HCT116 (cell line): ENCODE measurements around the gene KIF25. TPM values are rescaled to one million over a fixed set of nuclear protein-coding genes. Genes with fewer than 3 reads are reported as not detected.

Experiments
- ATAC-seq: fragments of 200-7000 bp; cut with Tn5 transposase; 2 replicates; pipeline ENCODE4 v1.9.1; 2020; ENCODE audit warnings: mild to moderate bottlenecking, moderate library complexity
- BruUV-seq: library from RNA; stranded (reverse); fragments of 400-500 nt; replicated peaks from 2 replicates; lab custom pipeline; 2021; lab: Mats Ljungman, UMichigan
- CTCF ChIA-PET: fragments of 300-600 bp; sonication (Branson Sonifier 250); formaldehyde crosslinking; loops from one replicate; lab custom pipeline; 2021; ENCODE audit warnings: antibody characterized with exemption; lab: Charles Lee
- POLR2A ChIA-PET: fragments of 300-600, 350-600 bp; sonication (Branson Sonifier 250); formaldehyde crosslinking; loops from one replicate; lab custom pipeline; 2021; ENCODE audit warnings: antibody characterized with exemption; lab: Charles Lee
- RAD21 ChIA-PET, 2 experiments: fragments of 300-600 bp; sonication (Branson Sonifier 250); formaldehyde crosslinking; loops; one replicate each; lab custom pipeline; 2023; ENCODE audit warnings: low total read pairs in 2 of 2; ENCODE audit not compliant: uncharacterized antibody in 2 of 2, unreplicated experiment in 2 of 2, low non-redundant PET in 1 of 2; lab: Charles Lee
- DNase-seq: peaks from one replicate; pipeline ENCODE4 v3.0.0-alpha.2; 2010; ENCODE audit warnings: low read depth, low spot score
- H2AFZ ChIP-seq: fragments of 200-600 bp; shearing (Covaris generic), sonication (generic); 2 replicates; pipeline ENCODE4 v1.6.1; 2017; ENCODE audit warnings: low read depth, mixed run types, mixed read lengths, antibody characterized with exemption, low read length; ENCODE audit not compliant: poor library complexity, severe bottlenecking
- H3K27ac ChIP-seq: 2 replicates; pipeline ENCODE4 v1.5.1; 2012; ENCODE audit warnings: low read depth, low read length
- H3K27me3 ChIP-seq: fragments of 200-600 bp; sonication (generic); 2 replicates; pipeline ENCODE4 v1.6.1; 2016; ENCODE audit warnings: mixed run types, low read length, mixed read lengths; ENCODE audit not compliant: insufficient read depth
- H3K36me3 ChIP-seq, 2 experiments: fragments of 200-500 bp in 1 of 2; fragments of 200-600 bp in 1 of 2; sonication (Bioruptor generic) in 1 of 2; sonication (generic) in 1 of 2; 2 replicates each; pipeline versions ENCODE4 v1.5.1 to v1.6.1; 2014 to 2016; ENCODE audit warnings: low read length in 2 of 2, inconsistent platforms in 1 of 2, mixed read lengths in 1 of 2, mixed run types in 1 of 2; ENCODE audit not compliant: insufficient read depth in 2 of 2, control insufficient read depth in 1 of 2
- H3K4me1 ChIP-seq, 2 experiments: fragments of 200-600 bp in 1 of 2; sonication (generic) in 1 of 2; 2 replicates each; pipeline versions ENCODE4 v1.5.1 to v1.6.1; 2012 to 2017; ENCODE audit warnings: low read length in 2 of 2, inconsistent platforms in 1 of 2, mild to moderate bottlenecking in 1 of 2, mixed read lengths in 1 of 2, mixed run types in 1 of 2, moderate library complexity in 1 of 2; ENCODE audit not compliant: insufficient read depth in 2 of 2, control insufficient read depth in 1 of 2
- H3K4me2 ChIP-seq: fragments of 200-600 bp; sonication (generic); 2 replicates; pipeline ENCODE4 v1.6.1; 2017; ENCODE audit warnings: mixed run types, low read length, mixed read lengths
- H3K4me3 ChIP-seq, 2 experiments: fragments of 200-600 bp in 1 of 2; sonication (generic) in 1 of 2; replicated peaks in 1 of 2; 2 replicates each; pipeline ENCODE4 v1.5.1; 2011 to 2016; ENCODE audit warnings: low read length in 2 of 2, control low read depth in 1 of 2, low read depth in 1 of 2, mild to moderate bottlenecking in 1 of 2, mixed read lengths in 1 of 2, mixed run types in 1 of 2
- H3K79me2 ChIP-seq: fragments of 200-600 bp; sonication (generic); 2 replicates; pipeline ENCODE4 v1.6.1; 2017; ENCODE audit warnings: mild to moderate bottlenecking, mixed run types, low read length, moderate library complexity, mixed read lengths; ENCODE audit not compliant: insufficient read depth
- H3K9ac ChIP-seq: fragments of 200-600 bp; sonication (generic); 2 replicates; pipeline ENCODE4 v1.6.1; 2016; ENCODE audit warnings: low read length, mixed read lengths
- H3K9me2 ChIP-seq: fragments of 200-600 bp; sonication (generic), shearing (Covaris generic); 2 replicates; pipeline ENCODE4 v1.6.1; 2017; ENCODE audit warnings: mixed run types, mild to moderate bottlenecking, moderate library complexity; ENCODE audit not compliant: insufficient read depth
- H3K9me3 ChIP-seq, 2 experiments: fragments of 200-500 bp in 1 of 2; fragments of 200-600 bp in 1 of 2; sonication (Bioruptor generic) in 1 of 2; sonication (generic) in 1 of 2; 2 replicates each; pipeline ENCODE4 v1.6.1; 2014 to 2017; ENCODE audit warnings: low read length in 2 of 2, mixed read lengths in 2 of 2, inconsistent platforms in 1 of 2, low read depth in 1 of 2, mild to moderate bottlenecking in 1 of 2, mixed run types in 1 of 2, moderate library complexity in 1 of 2; ENCODE audit not compliant: control insufficient read depth in 1 of 2, insufficient read depth in 1 of 2
- H4K20me1 ChIP-seq: fragments of 200-600 bp; sonication (generic), shearing (Covaris generic); 2 replicates; pipeline ENCODE4 v1.6.1; 2017; ENCODE audit warnings: mixed run types, mild to moderate bottlenecking, moderate library complexity; ENCODE audit not compliant: insufficient read depth
- CBX3 ChIP-seq: IDR thresholded peaks from 2 replicates; pipeline ENCODE4 v1.6.1; 2012; ENCODE audit warnings: low read depth
- ELF1 ChIP-seq: IDR thresholded peaks from 2 replicates; pipeline ENCODE4 v1.6.1; 2012; ENCODE audit warnings: low read depth, borderline replicate concordance
- FOSL1 ChIP-seq: IDR thresholded peaks from 2 replicates; pipeline ENCODE4 v1.6.1; 2012; ENCODE audit warnings: low read depth
- JUND ChIP-seq: IDR thresholded peaks from 2 replicates; pipeline ENCODE4 v1.6.1; 2012
- POLR2AphosphoS5 ChIP-seq: IDR thresholded peaks from 2 replicates; pipeline ENCODE4 v1.6.1; 2011; ENCODE audit warnings: mild to moderate bottlenecking, low read depth, low read length, moderate library complexity
- RAD21 ChIP-seq: IDR thresholded peaks from 2 replicates; pipeline ENCODE4 v1.6.1; 2012; ENCODE audit warnings: low read depth, mild to moderate bottlenecking
- SIN3A ChIP-seq: IDR thresholded peaks from 2 replicates; pipeline ENCODE4 v1.6.1; 2012; ENCODE audit warnings: low read depth
- SP1 ChIP-seq: IDR thresholded peaks from 2 replicates; pipeline ENCODE4 v1.6.1; 2012; ENCODE audit warnings: low read depth
- TCF7L2 ChIP-seq: IDR thresholded peaks from 2 replicates; pipeline ENCODE4 v1.7.0; 2011; ENCODE audit warnings: borderline replicate concordance, inconsistent platforms; ENCODE audit not compliant: insufficient read depth, insufficient read length; ENCODE audit errors: extremely low read depth
- YY1 ChIP-seq: IDR thresholded peaks from 2 replicates; pipeline ENCODE4 v1.6.1; 2011; ENCODE audit warnings: low read length, low read depth, moderate library complexity, mild to moderate bottlenecking; ENCODE audit not compliant: insufficient replicate concordance; ENCODE audit errors: extremely low read depth
- ZFX ChIP-seq: fragments of 450-650 bp; IDR thresholded peaks from 2 replicates; pipeline ENCODE4 v1.6.1; 2017
- ZNF274 ChIP-seq: fragments of 200-500 bp; sonication (Bioruptor generic); IDR thresholded peaks from 2 replicates; pipeline ENCODE4 v1.6.1; 2014; ENCODE audit warnings: mild to moderate bottlenecking, low read depth, low read length, inconsistent platforms
- intact Hi-C: fragments of 100-400 bp; cut with micrococcal nuclease; formaldehyde crosslinking; loops from 2 replicates; pipeline ENCODE4 v1.10.0; 2022
- total RNA-seq: library from RNA; stranded (reverse); gene quantifications from one replicate; pipeline ENCODE4 v1.2.1, GENCODE V29; 2021; ENCODE audit not compliant: unreplicated experiment
- TF ChIP-seq, protein P1 (sequence below): IDR thresholded peaks from 2 replicates; pipeline ENCODE4 v1.6.1; 2012
- TF ChIP-seq, protein P2 (sequence below): IDR thresholded peaks from 2 replicates; pipeline ENCODE4 v1.6.1; 2011; ENCODE audit warnings: mild to moderate bottlenecking, low read length, moderate library complexity; ENCODE audit not compliant: insufficient replicate concordance; ENCODE audit errors: extremely low read depth
- TF ChIP-seq, protein P3 (sequence below), 3 experiments: fragments of 200-600 bp in 1 of 3; sonication (generic) in 1 of 3; IDR thresholded peaks in 2 of 3; conservative IDR thresholded peaks in 1 of 3; 2 replicates each; pipeline ENCODE4 v1.5.1; 2012 to 2017; ENCODE audit warnings: low read depth in 2 of 3, low read length in 2 of 3, antibody characterized with exemption in 1 of 3, borderline replicate concordance in 1 of 3, control low read depth in 1 of 3, mild to moderate bottlenecking in 1 of 3, mixed read lengths in 1 of 3, mixed run types in 1 of 3, moderate library complexity in 1 of 3; ENCODE audit not compliant: insufficient read depth in 1 of 3
- TF ChIP-seq, protein P4 (sequence below): IDR thresholded peaks from 2 replicates; pipeline ENCODE4 v1.6.1; 2012
- TF ChIP-seq, protein P5 (sequence below): IDR thresholded peaks from 2 replicates; pipeline ENCODE4 v1.6.1; 2012; ENCODE audit warnings: low read depth

The KIF25 gene
- total RNA-seq, 1 experiment from 2014 or later, result not detected

DNA sequence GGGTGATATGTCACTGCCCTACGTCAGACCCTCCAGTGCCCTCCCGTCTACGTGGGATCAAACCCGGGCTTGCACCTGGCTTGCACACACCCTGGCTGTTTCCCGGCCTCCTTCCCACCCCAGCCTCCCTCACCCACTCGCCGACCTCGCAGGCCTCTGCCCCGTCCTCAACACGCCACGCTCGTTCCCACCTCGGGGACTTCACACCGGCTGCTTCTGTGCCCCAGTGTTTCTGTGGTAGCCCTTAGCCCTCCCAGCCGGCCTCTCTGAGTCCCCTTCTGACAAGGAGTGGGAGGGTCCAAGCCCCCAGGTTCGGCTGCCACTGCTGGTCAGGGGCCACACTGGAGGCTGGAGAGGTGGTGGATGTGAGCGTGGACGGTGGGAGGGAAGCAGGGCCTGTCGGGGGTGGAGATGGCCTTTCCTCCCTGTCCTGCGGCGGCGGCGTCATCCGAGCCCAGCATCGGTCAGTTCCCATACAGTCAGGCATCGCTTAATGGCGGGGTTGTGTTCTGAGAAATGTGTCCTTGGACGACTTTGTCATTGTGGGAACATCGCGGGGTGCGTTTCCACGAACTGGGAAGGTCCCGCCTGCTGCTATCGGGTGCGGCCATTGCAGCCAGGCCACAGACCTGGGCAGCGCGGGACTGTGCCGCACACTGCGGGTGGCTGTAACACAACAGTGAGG is 11.4 kb upstream of the KIF25 start:
- Histone ChIP-seq H2AFZ (no peak overlapping the region), H3K4me3 (no peak overlapping the region), H3K9me2 (no peaks in the 10 kb centered on the region), H3K79me2 (no peaks in the 10 kb centered on the region), H3K27ac (no peak overlapping the region), H3K27me3 (no peaks in the 10 kb centered on the region), H3K9me3 (no peaks in the 10 kb centered on the region), H3K4me1 (no peaks in the 10 kb centered on the region), H3K4me2 (no peak overlapping the region), H3K36me3 (no peaks in the 10 kb centered on the region), H3K9ac (no peak overlapping the region), H4K20me1 (no peaks in the 10 kb centered on the region)
- POLR2A ChIA-PET, result no interaction called here
- no peak for TF ChIP-seq CBX3
- no peak for TF ChIP-seq SIN3A
- TF ChIP-seq, protein P1, sequence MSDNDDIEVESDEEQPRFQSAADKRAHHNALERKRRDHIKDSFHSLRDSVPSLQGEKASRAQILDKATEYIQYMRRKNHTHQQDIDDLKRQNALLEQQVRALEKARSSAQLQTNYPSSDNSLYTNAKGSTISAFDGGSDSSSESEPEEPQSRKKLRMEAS, result no peak
- no peak for TF ChIP-seq RAD21
- TF ChIP-seq, protein P2, sequence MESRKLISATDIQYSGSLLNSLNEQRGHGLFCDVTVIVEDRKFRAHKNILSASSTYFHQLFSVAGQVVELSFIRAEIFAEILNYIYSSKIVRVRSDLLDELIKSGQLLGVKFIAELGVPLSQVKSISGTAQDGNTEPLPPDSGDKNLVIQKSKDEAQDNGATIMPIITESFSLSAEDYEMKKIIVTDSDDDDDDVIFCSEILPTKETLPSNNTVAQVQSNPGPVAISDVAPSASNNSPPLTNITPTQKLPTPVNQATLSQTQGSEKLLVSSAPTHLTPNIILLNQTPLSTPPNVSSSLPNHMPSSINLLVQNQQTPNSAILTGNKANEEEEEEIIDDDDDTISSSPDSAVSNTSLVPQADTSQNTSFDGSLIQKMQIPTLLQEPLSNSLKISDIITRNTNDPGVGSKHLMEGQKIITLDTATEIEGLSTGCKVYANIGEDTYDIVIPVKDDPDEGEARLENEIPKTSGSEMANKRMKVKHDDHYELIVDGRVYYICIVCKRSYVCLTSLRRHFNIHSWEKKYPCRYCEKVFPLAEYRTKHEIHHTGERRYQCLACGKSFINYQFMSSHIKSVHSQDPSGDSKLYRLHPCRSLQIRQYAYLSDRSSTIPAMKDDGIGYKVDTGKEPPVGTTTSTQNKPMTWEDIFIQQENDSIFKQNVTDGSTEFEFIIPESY, result no peak
- TF ChIP-seq TCF7L2, result no peak
- TF ChIP-seq ZNF274, result no peak
- no peak for TF ChIP-seq JUND
- TF ChIP-seq POLR2AphosphoS5, result no peak
- TF ChIP-seq FOSL1, result no peak
- TF ChIP-seq, protein P3, sequence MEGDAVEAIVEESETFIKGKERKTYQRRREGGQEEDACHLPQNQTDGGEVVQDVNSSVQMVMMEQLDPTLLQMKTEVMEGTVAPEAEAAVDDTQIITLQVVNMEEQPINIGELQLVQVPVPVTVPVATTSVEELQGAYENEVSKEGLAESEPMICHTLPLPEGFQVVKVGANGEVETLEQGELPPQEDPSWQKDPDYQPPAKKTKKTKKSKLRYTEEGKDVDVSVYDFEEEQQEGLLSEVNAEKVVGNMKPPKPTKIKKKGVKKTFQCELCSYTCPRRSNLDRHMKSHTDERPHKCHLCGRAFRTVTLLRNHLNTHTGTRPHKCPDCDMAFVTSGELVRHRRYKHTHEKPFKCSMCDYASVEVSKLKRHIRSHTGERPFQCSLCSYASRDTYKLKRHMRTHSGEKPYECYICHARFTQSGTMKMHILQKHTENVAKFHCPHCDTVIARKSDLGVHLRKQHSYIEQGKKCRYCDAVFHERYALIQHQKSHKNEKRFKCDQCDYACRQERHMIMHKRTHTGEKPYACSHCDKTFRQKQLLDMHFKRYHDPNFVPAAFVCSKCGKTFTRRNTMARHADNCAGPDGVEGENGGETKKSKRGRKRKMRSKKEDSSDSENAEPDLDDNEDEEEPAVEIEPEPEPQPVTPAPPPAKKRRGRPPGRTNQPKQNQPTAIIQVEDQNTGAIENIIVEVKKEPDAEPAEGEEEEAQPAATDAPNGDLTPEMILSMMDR (IDR thresholded peaks at IDR 0.05 in 2 of 3, conservative IDR thresholded peaks at IDR 0.05 in 1 of 3; ENCODE audit: borderline replicate concordance in 1 of 3, insufficient read depth in 1 of 3, low read depth in 2 of 3, low read length in 2 of 3), result no peak
- no peak for TF ChIP-seq SP1
- TF ChIP-seq, protein P4, sequence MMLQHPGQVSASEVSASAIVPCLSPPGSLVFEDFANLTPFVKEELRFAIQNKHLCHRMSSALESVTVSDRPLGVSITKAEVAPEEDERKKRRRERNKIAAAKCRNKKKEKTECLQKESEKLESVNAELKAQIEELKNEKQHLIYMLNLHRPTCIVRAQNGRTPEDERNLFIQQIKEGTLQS, result no peak
- TF ChIP-seq ZFX, result no peak
- no peak for TF ChIP-seq YY1
- TF ChIP-seq, protein P5, sequence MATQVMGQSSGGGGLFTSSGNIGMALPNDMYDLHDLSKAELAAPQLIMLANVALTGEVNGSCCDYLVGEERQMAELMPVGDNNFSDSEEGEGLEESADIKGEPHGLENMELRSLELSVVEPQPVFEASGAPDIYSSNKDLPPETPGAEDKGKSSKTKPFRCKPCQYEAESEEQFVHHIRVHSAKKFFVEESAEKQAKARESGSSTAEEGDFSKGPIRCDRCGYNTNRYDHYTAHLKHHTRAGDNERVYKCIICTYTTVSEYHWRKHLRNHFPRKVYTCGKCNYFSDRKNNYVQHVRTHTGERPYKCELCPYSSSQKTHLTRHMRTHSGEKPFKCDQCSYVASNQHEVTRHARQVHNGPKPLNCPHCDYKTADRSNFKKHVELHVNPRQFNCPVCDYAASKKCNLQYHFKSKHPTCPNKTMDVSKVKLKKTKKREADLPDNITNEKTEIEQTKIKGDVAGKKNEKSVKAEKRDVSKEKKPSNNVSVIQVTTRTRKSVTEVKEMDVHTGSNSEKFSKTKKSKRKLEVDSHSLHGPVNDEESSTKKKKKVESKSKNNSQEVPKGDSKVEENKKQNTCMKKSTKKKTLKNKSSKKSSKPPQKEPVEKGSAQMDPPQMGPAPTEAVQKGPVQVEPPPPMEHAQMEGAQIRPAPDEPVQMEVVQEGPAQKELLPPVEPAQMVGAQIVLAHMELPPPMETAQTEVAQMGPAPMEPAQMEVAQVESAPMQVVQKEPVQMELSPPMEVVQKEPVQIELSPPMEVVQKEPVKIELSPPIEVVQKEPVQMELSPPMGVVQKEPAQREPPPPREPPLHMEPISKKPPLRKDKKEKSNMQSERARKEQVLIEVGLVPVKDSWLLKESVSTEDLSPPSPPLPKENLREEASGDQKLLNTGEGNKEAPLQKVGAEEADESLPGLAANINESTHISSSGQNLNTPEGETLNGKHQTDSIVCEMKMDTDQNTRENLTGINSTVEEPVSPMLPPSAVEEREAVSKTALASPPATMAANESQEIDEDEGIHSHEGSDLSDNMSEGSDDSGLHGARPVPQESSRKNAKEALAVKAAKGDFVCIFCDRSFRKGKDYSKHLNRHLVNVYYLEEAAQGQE, result no peak
- no peak for TF ChIP-seq ELF1
- no TSS peak for BruUV-seq
- ATAC-seq (no peak), DNase-seq (no peak)
- RAD21 ChIA-PET, result no interaction called here
- intact Hi-C loops, result no loop called here
- CTCF ChIA-PET, result no interaction called here
